Measurements from ENCODE around the gene MIXL1. TPM values are rescaled to one million over a fixed set of nuclear protein-coding genes. Genes with fewer than 3 reads are reported as not detected.

The MIXL1 gene
- total and polyA plus RNA-seq, 2 experiments from 2014 or later = 0.07 to 2.2 TPM

DNA sequence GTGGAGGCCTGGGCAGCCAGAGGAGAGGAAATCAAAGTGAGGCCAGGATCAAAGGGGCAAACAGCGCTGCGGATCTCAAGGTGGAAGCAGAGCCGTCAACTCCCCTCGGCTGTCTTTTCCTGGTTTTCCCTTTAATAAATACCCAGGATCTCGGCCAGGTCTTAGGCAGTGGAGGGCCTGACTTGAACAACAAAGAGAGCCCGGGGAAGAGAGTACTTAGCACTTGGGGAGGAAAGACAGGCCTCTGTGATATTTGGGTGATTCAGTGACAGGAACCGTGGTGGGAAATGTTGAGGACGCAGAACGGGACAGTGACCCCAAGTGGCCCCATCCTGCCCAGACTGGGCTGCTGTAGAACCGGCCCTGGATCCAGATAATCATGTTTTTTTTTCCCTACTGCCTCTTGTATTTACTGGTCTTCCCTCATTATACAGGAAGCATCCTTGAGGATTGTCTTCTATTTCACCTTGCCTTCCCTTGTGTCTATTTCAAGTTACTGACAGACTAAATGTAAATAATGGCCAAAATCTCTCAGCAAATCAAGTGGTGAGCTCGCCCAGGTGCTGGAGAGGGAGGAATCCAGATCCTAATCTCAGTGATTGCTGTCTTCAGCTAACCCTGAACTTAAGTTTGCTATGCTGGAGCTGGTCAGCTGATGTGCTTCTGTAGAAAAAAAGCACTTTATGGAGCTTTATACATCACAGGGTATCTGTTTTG, 2.8 kb upstream of the MIXL1 start:
- Histone ChIP-seq H3K9me2 (replicated peaks; ENCODE audit: insufficient read depth) (no peaks in the 10 kb centered on the region), H3K79me2 (no peaks in the 10 kb centered on the region), H3K36me3 (replicated peaks; ENCODE audit: insufficient read depth, low read depth) (no peaks in the 10 kb centered on the region), H3K4me3 (no peak overlapping the region), H3K27me3 (peaks cover 30% of the 10 kb centered on the region), H3K27ac (no peak overlapping the region), H3K4me2 (no peak overlapping the region), H4K20me1 (ENCODE audit: insufficient read depth, poor library complexity, severe bottlenecking) (no peaks in the 10 kb centered on the region), H2AFZ (peak overlapping the region; percentile 42), H3K4me1 (ENCODE audit: insufficient read depth) (no peaks in the 10 kb centered on the region), H3K9me3 (ENCODE audit: low read depth) (no peaks in the 10 kb centered on the region)
- TF ChIP-seq EZH2 (IDR thresholded peaks at IDR 0.05; ENCODE audit: borderline replicate concordance) (no peak), EZH2phosphoT487 (IDR thresholded peaks at IDR 0.05; ENCODE audit: low read depth, severe bottlenecking, unreplicated experiment) (no peak), CTCF (IDR thresholded peaks at IDR 0.05; ENCODE audit: poor library complexity) (no peak)
- WGBS (ENCODE audit: low lambda C conversion rate, missing lambda C conversion rate) = 31% methylated on average over 11 of the region's 11 CpGs
- no peak for DNase-seq (ENCODE audit: low spot score)

DNA sequence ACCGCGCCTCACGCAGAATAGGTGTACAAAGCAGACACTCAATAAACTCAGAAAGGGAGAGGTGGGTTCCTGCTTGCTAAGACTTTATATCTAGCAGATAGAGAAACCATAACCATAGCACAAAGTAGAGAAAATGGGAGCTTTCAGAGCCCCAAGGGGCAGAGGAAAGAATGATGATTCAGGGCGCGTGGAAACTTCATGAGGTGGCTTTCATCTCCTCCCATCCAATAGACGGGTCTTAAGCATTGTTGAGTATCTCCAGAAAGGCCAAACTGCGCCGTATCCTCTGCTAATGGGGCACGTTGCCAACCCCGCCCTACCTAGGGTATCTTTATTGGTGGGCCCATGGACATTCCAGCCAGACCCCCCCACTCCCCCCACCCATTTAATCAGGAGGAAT, 778 bp upstream of the MIXL1 start:
- Histone ChIP-seq H3K27ac (no peak overlapping the region), H2AFZ (no peak overlapping the region), H3K4me2 (no peak overlapping the region), H3K36me3 (replicated peaks; ENCODE audit: insufficient read depth, low read depth) (no peaks in the 10 kb centered on the region), H3K4me3 (no peak overlapping the region), H3K9me3 (ENCODE audit: low read depth) (no peaks in the 10 kb centered on the region), H3K27me3 (peaks cover 31% of the 10 kb centered on the region), H3K9me2 (replicated peaks; ENCODE audit: insufficient read depth) (no peaks in the 10 kb centered on the region), H3K4me1 (ENCODE audit: insufficient read depth) (no peaks in the 10 kb centered on the region), H3K79me2 (no peaks in the 10 kb centered on the region), H4K20me1 (ENCODE audit: insufficient read depth, poor library complexity, severe bottlenecking) (no peaks in the 10 kb centered on the region)
- 95% methylated on average over 10 of the region's 10 CpGs for WGBS (ENCODE audit: low lambda C conversion rate, missing lambda C conversion rate)
- no peak for DNase-seq (ENCODE audit: low spot score)
- TF ChIP-seq EZH2 (IDR thresholded peaks at IDR 0.05; ENCODE audit: borderline replicate concordance) (no peak), CTCF (IDR thresholded peaks at IDR 0.05; ENCODE audit: poor library complexity) (no peak), EZH2phosphoT487 (IDR thresholded peaks at IDR 0.05; ENCODE audit: low read depth, severe bottlenecking, unreplicated experiment) (no peak)

DNA sequence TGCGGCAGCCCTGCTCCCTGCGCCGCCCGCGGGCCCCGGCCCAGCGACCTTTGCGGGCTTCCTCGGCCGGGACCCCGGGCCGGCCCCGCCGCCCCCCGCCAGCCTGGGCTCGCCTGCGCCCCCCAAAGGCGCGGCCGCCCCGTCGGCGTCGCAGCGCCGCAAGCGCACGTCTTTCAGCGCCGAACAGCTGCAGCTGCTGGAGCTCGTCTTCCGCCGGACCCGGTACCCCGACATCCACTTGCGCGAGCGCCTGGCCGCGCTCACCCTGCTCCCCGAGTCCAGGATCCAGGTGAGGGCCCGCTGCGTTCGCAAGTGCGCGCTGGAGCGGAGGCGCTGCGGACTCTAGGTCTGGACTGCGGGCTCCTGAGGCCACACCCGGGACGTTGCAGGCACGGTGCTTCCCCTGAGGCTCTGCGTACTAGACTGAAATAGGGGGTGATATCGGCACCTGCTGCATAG, 351 bp downstream of the MIXL1 start:
- H3K9me3 ChIP-seq (ENCODE audit: low read depth) = no peaks in the 10 kb centered on the region
- 2% methylated on average over 24 of the region's 55 CpGs for WGBS (ENCODE audit: low lambda C conversion rate, missing lambda C conversion rate)
- no peaks in the 10 kb centered on the region for H3K4me1 ChIP-seq (ENCODE audit: insufficient read depth)
- no peaks in the 10 kb centered on the region for H3K79me2 ChIP-seq
- H3K27ac ChIP-seq = no peak overlapping the region
- H2AFZ ChIP-seq = peak overlapping the region; percentile 86
- no peaks in the 10 kb centered on the region for H3K9me2 ChIP-seq (replicated peaks; ENCODE audit: insufficient read depth)
- no peaks in the 10 kb centered on the region for H3K36me3 ChIP-seq (replicated peaks; ENCODE audit: insufficient read depth, low read depth)
- H4K20me1 ChIP-seq (ENCODE audit: insufficient read depth, poor library complexity, severe bottlenecking) = no peaks in the 10 kb centered on the region
- H3K4me3 ChIP-seq = peak overlapping the region; percentile 55
- peak overlapping the region; percentile 97 for H3K4me2 ChIP-seq
- H3K27me3 ChIP-seq = peaks cover 31% of the 10 kb centered on the region
- DNase-seq (ENCODE audit: low spot score) = peak; percentile 27
- TF ChIP-seq EZH2 (IDR thresholded peaks at IDR 0.05; ENCODE audit: borderline replicate concordance) (no peak), CTCF (IDR thresholded peaks at IDR 0.05; ENCODE audit: poor library complexity) (no peak), EZH2phosphoT487 (IDR thresholded peaks at IDR 0.05; ENCODE audit: low read depth, severe bottlenecking, unreplicated experiment) (no peak)

Measured in hepatocyte (in vitro differentiated cells).